Hematopoietic multipotent progenitor cell (in vitro differentiated cells): ENCODE data around the gene SRGAP3. TPM values are rescaled to one million over a fixed set of nuclear protein-coding genes. Genes with fewer than 3 reads are reported as not detected.

Experiments used
- DNase-seq, 3 donors: peaks; one replicate each; pipeline ENCODE4 v3.0.0-alpha.2; 2011 to 2015; ENCODE audit warnings: low read depth in 2 of 3, low spot score in 2 of 3
- total RNA-seq: library from RNA; depleted of rRNA; stranded (reverse); fragments of >200 nt; gene quantifications from one replicate; pipeline ENCODE4 v1.2.3, GENCODE V29; 2012

The SRGAP3 gene
- total RNA-seq, 1 donor: 6.2 TPM

- no peak for DNase-seq
Observed at GRCh38 chr3:9229325-9229724, 20.1 kb downstream of the SRGAP3 start.

GRCh38 chr3:9226326-9226725 lies 23.1 kb downstream of the SRGAP3 start:
- DNase-seq: no peak

GRCh38 chr3:9225268-9225667 lies 24.2 kb downstream of the SRGAP3 start:
- no peak for DNase-seq

GRCh38 chr3:9224490-9224889 lies 25.0 kb downstream of the SRGAP3 start:
- peak in 1 of 3 donors; percentile 2 for DNase-seq

GRCh38 chr3:9223672-9224071 lies 25.8 kb downstream of the SRGAP3 start:
- DNase-seq: no peak

GRCh38 chr3:9222956-9223639 lies 26.3 kb downstream of the SRGAP3 start:
- no peak for DNase-seq

GRCh38 chr3:9222049-9222448 lies 27.4 kb downstream of the SRGAP3 start:
- DNase-seq: no peak

- DNase-seq: no peak
Observed at GRCh38 chr3:9218514-9218846, 31.0 kb downstream of the SRGAP3 start.

- no peak for DNase-seq
Observed at GRCh38 chr3:9217784-9218513, 31.5 kb downstream of the SRGAP3 start.

GRCh38 chr3:9216736-9217135 lies 32.7 kb downstream of the SRGAP3 start:
- DNase-seq: no peak

- no peak for DNase-seq
Observed at GRCh38 chr3:9214599-9214998, 34.8 kb downstream of the SRGAP3 start.

GRCh38 chr3:9214185-9214584 lies 35.3 kb downstream of the SRGAP3 start:
- DNase-seq: no peak

GRCh38 chr3:9213019-9213634 lies 36.3 kb downstream of the SRGAP3 start:
- peak in 2 of 3 donors; percentile 8 to 51 for DNase-seq

GRCh38 chr3:9211155-9211950 lies 38.1 kb downstream of the SRGAP3 start:
- no peak for DNase-seq

GRCh38 chr3:9209777-9210176 lies 39.7 kb downstream of the SRGAP3 start:
- no peak for DNase-seq

GRCh38 chr3:9208605-9209152 lies 40.8 kb downstream of the SRGAP3 start:
- DNase-seq: no peak

- DNase-seq: no peak
Observed at GRCh38 chr3:9207116-9207763, 42.2 kb downstream of the SRGAP3 start.

GRCh38 chr3:9206287-9206686 lies 43.2 kb downstream of the SRGAP3 start:
- DNase-seq: no peak

- no peak for DNase-seq
Observed at GRCh38 chr3:9205345-9206143, 43.9 kb downstream of the SRGAP3 start.
